Ovary (tissue), 9 donors: ENCODE data around the gene KIAA1755. TPM values are rescaled to one million over a fixed set of nuclear protein-coding genes. Genes with fewer than 3 reads are reported as not detected.

ENCODE experiments used
- DNase-seq, 5 donors: peaks; one replicate each; pipeline ENCODE4 v3.0.0-alpha.2; 2019 to 2020
- H3K27ac ChIP-seq, 2 donors: fragments of 200-600 bp; one replicate each; pipeline versions ENCODE4 v1.5.1 to v1.8.0; 2019 to 2022
- H3K27me3 ChIP-seq: fragments of 200-600 bp; one replicate; pipeline ENCODE4 v1.8.0; 2022
- H3K36me3 ChIP-seq: fragments of 200-600 bp; sonication (generic); one replicate; pipeline ENCODE4 v1.5.1; 2019
- H3K4me1 ChIP-seq: one replicate; pipeline ENCODE4 v1.8.1; 2013; ENCODE audit warnings: mild to moderate bottlenecking, moderate library complexity; ENCODE audit not compliant: insufficient read depth
- H3K4me3 ChIP-seq: fragments of 200-600 bp; sonication (generic); one replicate; pipeline ENCODE4 v1.5.1; 2017
- H3K9me3 ChIP-seq, 2 donors: fragments of 200-600 bp in 1 of 2; sonication (generic) in 1 of 2; one replicate each; pipeline versions ENCODE4 v1.5.1 to v1.8.1; 2013 to 2019; ENCODE audit warnings: mild to moderate bottlenecking in 1 of 2, moderate library complexity in 1 of 2
- CTCF ChIP-seq, 3 donors: fragments of 450-650 bp in 2 of 3; fragments of 200-600 bp in 1 of 3; IDR thresholded peaks; one replicate each; pipeline versions ENCODE4 v1.5.1 to v1.8.0; 2016 to 2022; ENCODE audit warnings: antibody characterized with exemption in 3 of 3, mild to moderate bottlenecking in 1 of 3
- EP300 ChIP-seq: sonication (generic); formaldehyde crosslinking; IDR thresholded peaks from one replicate; pipeline ENCODE4 v1.6.1; 2017; ENCODE audit warnings: antibody characterized with exemption
- POLR2A ChIP-seq: fragments of 450-650 bp; IDR thresholded peaks from one replicate; pipeline ENCODE4 v1.6.1; 2017; ENCODE audit warnings: antibody characterized with exemption, mild to moderate bottlenecking, moderate library complexity
- WGBS, 3 donors: extraction: QIAGEN DNeasy Blood & Tissue Kit in 1 of 3; methylation state at CpG; one replicate each; pipeline versions ENCODE4 v1.1.5 to v1.1.7; 2013 to 2017; 5-methylcytosine and 5-hydroxymethylcytosine counted together
- intact Hi-C, 4 donors: fragments of 100-400 bp; cut with DNase I; formaldehyde crosslinking; loops; one replicate each; pipeline versions ENCODE4 v1.11.0 to v1.15.1; 2022 to 2023
- polyA plus RNA-seq, 2 donors: library from polyadenylated mRNA; stranded (reverse); fragments of 200-250 nt in 1 of 2; fragments of 350-450 nt in 1 of 2; fragmentation: Illumina TruSeq in 1 of 2; extraction: RNeasy Lipid Tissue Mini Kit (QIAGEN cat#74804) in 1 of 2; gene quantifications; one replicate each; pipeline ENCODE4 v1.2.3, GENCODE V29; 2013 to 2014
- total RNA-seq, 7 donors: library from RNA; depleted of rRNA in 2 of 7; stranded (reverse); fragments of >200 nt in 2 of 7; fragmentation: NEBNext Ultra II Directional in 3 of 7; extraction: Animal tissue kit (Norgen Biotek cat#: 25700) in 3 of 7; gene quantifications; one replicate each; pipeline versions ENCODE4 v1.1.0 to v1.2.4, GENCODE V29; 2016 to 2023
- donor health status: DM: no; HTN: no; CAD: no; lungs with moderate emphysema.
- donor health status: DM: no; HTN: no; CAD: no.
- donor health status: Bipolar disorder and iron deficiency.
- donor health status: DM: yes; HTN: yes; CAD: no.
- donor health status: DM: no; HTN: no; CAD: no.
- donor health status: DM: yes; HTN: yes; CAD: no.

KIAA1755 gene
- total and polyA plus RNA-seq, 9 donors, result 4.4 to 29.7 (median 12.0) TPM

- H3K4me3 ChIP-seq, result no peak overlapping the region
- peaks cover 5% of the 10 kb centered on the region for H3K4me1 ChIP-seq
- 41 to 43% (median 42%) methylated on average over 10 of the region's 10 CpGs for WGBS, 3 donors
- no peaks in the 10 kb centered on the region for H3K9me3 ChIP-seq
- peak overlapping the region; percentile 17 to 38 for H3K27ac ChIP-seq
- peaks cover 3% of the 10 kb centered on the region for H3K27me3 ChIP-seq
- H3K36me3 ChIP-seq, result no peaks in the 10 kb centered on the region
- TF ChIP-seq EP300, result no peak
- TF ChIP-seq POLR2A, result no peak
- TF ChIP-seq CTCF (IDR thresholded peaks at IDR 0.05), result no peak
- peak; percentile 75 to 83 (median 77) for DNase-seq
- intact Hi-C loops, result no loop called here
These were observed 10.5 kb upstream of the KIAA1755 start for GRCh38 chr20:38270869-38271605.

GRCh38 chr20:38269715-38270114, 9.2 kb upstream of the KIAA1755 start:
- Histone ChIP-seq H3K9me3 (no peaks in the 10 kb centered on the region), H3K36me3 (no peaks in the 10 kb centered on the region), H3K4me3 (no peak overlapping the region), H3K4me1 (peaks cover 5% of the 10 kb centered on the region), H3K27me3 (peaks cover 3% of the 10 kb centered on the region), H3K27ac (no peak overlapping the region)
- WGBS, 3 donors, result 82 to 91% (median 89%) methylated on average over 6 of the region's 6 CpGs
- DNase-seq, result no peak
- TF ChIP-seq EP300 (no peak), POLR2A (no peak)
- intact Hi-C loops, result no loop called here

GRCh38 chr20:38269040-38269439, 8.5 kb upstream of the KIAA1755 start:
- intact Hi-C loops, result no loop called here
- Histone ChIP-seq H3K27me3 (peaks cover 3% of the 10 kb centered on the region), H3K4me1 (peaks cover 5% of the 10 kb centered on the region), H3K9me3 (no peaks in the 10 kb centered on the region), H3K27ac (no peak overlapping the region), H3K4me3 (no peak overlapping the region), H3K36me3 (no peaks in the 10 kb centered on the region)
- WGBS, 3 donors, result 92 to 94% (median 92%) methylated on average over 3 of the region's 3 CpGs
- TF ChIP-seq CTCF (IDR thresholded peaks at IDR 0.05), result no peak
- no peak for TF ChIP-seq POLR2A
- TF ChIP-seq EP300, result no peak
- DNase-seq, result no peak

GRCh38 chr20:38267901-38268514, 7.5 kb upstream of the KIAA1755 start:
- no peaks in the 10 kb centered on the region for H3K9me3 ChIP-seq
- DNase-seq, result no peak
- no peak overlapping the region for H3K27ac ChIP-seq
- peaks cover 5% of the 10 kb centered on the region for H3K4me1 ChIP-seq
- 81 to 88% (median 84%) methylated on average over 5 of the region's 5 CpGs for WGBS, 3 donors
- H3K27me3 ChIP-seq, result no peaks in the 10 kb centered on the region
- H3K36me3 ChIP-seq, result no peaks in the 10 kb centered on the region
- TF ChIP-seq POLR2A (no peak), CTCF (IDR thresholded peaks at IDR 0.05) (no peak), EP300 (no peak)
- intact Hi-C loops, result no loop called here
- H3K4me3 ChIP-seq, result no peak overlapping the region

GRCh38 chr20:38267296-38267695, 6.8 kb upstream of the KIAA1755 start:
- DNase-seq, result no peak
- 77 to 88% (median 85%) methylated on average over 2 of the region's 2 CpGs for WGBS, 3 donors
- Histone ChIP-seq H3K4me1 (peaks cover 5% of the 10 kb centered on the region), H3K9me3 (no peaks in the 10 kb centered on the region), H3K36me3 (no peaks in the 10 kb centered on the region), H3K27me3 (no peaks in the 10 kb centered on the region), H3K4me3 (no peak overlapping the region), H3K27ac (no peak overlapping the region)
- TF ChIP-seq CTCF (IDR thresholded peaks at IDR 0.05) (no peak), POLR2A (no peak), EP300 (no peak)
- intact Hi-C loops, result no loop called here
